Measurements from ENCODE around the gene SERGEF.

DNA sequence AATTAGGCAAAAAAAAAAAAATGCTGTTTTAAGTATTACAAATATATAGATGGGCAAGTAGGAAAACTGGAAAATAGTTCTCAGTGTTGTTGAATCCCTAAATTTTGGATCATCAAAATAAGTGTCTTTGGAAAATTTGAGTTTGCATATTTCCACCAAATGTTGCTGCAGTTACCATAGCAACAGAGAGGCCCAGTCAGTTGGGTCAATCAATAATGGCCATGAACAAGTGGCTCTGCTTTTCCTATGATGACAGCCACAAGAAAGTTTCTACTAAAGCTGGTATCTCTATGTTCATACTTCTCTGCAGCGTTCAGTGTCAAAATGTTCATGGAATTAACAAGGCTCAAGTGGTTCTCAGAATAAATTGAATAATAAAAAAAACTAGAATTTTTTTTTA, 79.1 kb downstream of the SERGEF start:
- TF ChIP-seq, protein P1, sequence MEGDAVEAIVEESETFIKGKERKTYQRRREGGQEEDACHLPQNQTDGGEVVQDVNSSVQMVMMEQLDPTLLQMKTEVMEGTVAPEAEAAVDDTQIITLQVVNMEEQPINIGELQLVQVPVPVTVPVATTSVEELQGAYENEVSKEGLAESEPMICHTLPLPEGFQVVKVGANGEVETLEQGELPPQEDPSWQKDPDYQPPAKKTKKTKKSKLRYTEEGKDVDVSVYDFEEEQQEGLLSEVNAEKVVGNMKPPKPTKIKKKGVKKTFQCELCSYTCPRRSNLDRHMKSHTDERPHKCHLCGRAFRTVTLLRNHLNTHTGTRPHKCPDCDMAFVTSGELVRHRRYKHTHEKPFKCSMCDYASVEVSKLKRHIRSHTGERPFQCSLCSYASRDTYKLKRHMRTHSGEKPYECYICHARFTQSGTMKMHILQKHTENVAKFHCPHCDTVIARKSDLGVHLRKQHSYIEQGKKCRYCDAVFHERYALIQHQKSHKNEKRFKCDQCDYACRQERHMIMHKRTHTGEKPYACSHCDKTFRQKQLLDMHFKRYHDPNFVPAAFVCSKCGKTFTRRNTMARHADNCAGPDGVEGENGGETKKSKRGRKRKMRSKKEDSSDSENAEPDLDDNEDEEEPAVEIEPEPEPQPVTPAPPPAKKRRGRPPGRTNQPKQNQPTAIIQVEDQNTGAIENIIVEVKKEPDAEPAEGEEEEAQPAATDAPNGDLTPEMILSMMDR (IDR thresholded peaks at IDR 0.05 in 4 of 5, conservative IDR thresholded peaks at IDR 0.05 in 1 of 5), result no peak
- no peak for TF ChIP-seq POLR2A (IDR thresholded peaks at IDR 0.05)
